ENCODE results near the gene TRIM66. TPM values are rescaled to one million over a fixed set of nuclear protein-coding genes. Genes with fewer than 3 reads are reported as not detected.

Gene TRIM66
- total RNA-seq, 1 donor from 2014 or later = 10.5 TPM

DNA sequence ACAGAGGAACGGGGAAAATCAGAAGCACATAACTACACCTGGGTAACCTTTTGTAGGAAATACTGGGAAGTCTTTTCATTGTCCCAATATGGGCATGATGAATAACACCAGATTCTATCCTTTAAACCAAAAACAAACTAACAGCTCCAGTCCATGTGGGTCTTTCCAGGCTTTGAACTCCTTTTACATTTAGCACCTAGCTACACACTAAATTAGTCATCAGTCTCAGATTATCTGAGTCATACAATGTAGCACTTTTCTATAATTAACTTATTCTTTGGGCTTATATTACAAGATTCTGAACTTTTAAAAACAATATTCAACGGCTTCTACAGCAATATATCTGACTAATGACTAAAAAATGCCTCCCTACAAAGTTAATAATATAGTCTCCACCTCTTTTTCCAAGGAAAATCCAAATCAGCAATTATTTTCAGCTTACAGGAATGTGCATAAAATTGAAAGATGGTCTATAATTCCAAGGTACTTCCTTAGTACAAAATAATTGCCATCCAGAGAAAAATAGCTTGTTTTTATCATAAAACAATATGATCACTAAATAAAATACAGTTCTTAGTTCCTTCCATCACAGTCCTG is 114.8 kb downstream of the TRIM66 start:
- H3K4me3 ChIP-seq (ENCODE audit: low read depth, low read length) = no peak overlapping the region
- TF ChIP-seq, protein P1, sequence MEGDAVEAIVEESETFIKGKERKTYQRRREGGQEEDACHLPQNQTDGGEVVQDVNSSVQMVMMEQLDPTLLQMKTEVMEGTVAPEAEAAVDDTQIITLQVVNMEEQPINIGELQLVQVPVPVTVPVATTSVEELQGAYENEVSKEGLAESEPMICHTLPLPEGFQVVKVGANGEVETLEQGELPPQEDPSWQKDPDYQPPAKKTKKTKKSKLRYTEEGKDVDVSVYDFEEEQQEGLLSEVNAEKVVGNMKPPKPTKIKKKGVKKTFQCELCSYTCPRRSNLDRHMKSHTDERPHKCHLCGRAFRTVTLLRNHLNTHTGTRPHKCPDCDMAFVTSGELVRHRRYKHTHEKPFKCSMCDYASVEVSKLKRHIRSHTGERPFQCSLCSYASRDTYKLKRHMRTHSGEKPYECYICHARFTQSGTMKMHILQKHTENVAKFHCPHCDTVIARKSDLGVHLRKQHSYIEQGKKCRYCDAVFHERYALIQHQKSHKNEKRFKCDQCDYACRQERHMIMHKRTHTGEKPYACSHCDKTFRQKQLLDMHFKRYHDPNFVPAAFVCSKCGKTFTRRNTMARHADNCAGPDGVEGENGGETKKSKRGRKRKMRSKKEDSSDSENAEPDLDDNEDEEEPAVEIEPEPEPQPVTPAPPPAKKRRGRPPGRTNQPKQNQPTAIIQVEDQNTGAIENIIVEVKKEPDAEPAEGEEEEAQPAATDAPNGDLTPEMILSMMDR (conservative IDR thresholded peaks at IDR 0.05; ENCODE audit: low read depth, low read length) = no peak
- DNase-seq (ENCODE audit: low read depth) = no peak

DNA sequence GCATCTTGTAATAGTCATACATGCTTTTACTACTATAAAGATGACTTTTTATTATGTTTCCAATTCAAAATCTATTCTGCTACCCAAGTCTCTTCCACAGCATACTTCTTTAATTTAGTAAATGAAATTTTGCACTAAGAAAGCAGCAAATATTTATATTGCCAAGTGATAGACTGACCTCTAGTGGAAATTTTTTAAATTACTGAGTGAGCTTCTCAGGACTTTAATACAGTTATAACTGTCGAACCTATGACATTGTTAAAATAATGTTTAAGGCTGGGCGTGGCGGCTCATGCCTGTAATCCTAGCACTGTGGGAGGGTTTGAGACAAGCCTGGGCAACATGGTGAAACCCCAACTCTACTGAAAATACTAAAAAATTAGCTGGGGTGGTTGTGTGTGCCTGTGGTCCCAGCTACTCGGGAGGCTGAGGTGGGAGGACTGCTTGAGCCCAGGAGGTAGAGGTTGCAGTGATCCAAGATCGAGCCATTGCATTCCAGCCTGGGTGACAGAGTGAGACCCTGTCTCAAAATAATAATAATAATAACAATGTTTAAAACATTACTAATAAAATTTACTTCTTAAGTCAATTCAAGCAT is 115.8 kb downstream of the TRIM66 start:
- DNase-seq (ENCODE audit: low read depth) = peak; percentile 16
- TF ChIP-seq, protein P1 (conservative IDR thresholded peaks at IDR 0.05; ENCODE audit: low read depth, low read length) = peak; percentile 58
- H3K4me3 ChIP-seq (ENCODE audit: low read depth, low read length) = no peak overlapping the region

DNA sequence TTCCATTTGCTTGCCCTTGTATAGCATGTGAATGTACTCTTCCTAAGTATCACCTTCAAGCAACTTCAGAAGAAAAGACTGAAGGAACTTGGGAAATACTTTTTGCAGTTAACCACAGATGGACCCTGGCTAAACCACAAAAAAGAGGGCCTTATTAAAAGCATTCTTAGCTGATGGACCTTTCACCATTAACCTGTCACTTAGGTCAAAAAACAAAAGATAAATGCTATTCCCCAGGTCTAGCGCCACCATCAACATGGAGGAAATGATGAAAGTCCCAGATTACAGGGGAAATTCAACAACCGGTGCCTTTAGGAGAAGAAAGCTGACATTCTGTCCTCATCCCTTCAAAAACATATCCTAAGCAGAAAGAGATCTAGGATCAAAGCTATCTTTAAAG is 117.9 kb downstream of the TRIM66 start:
- TF ChIP-seq, protein P1 (conservative IDR thresholded peaks at IDR 0.05; ENCODE audit: low read depth, low read length) = no peak
- no peak for DNase-seq (ENCODE audit: low read depth)
- no peak overlapping the region for H3K4me3 ChIP-seq (ENCODE audit: low read depth, low read length)

Other genes with a start within 250 kb of the TRIM66 start
- 13.0 and 14.4 TPM in 2 replicates for gene STK33, start 88.4 kb downstream of the TRIM66 start, total RNA-seq
- 1,393 and 1,523 TPM in 2 replicates for gene RPL27A, start 127 bp upstream of the TRIM66 start, total RNA-seq
- 29.7 and 49.6 TPM in 2 replicates for gene AKIP1, start 228.5 kb upstream of the TRIM66 start, total RNA-seq